Activated CD4-positive, alpha-beta T cell treated with anti-CD3 and anti-CD28 coated beads for 24 hours (primary cell): Measurements from ENCODE around the gene GIGYF2.

Source experiments
- DNase-seq, 2 donors: peaks; one replicate each; pipeline ENCODE4 v3.0.0-alpha.2; 2020; ENCODE audit warnings: low read depth in 2 of 2

The GIGYF2 gene

GRCh38 chr2:232863996-232864395, 166.9 kb downstream of the GIGYF2 start:
- no peak for DNase-seq

- DNase-seq = no peak
Measured at GRCh38 chr2:232865165-232865564, 168.0 kb downstream of the GIGYF2 start.

GRCh38 chr2:232866104-232866503, 169.0 kb downstream of the GIGYF2 start:
- DNase-seq = no peak

- no peak for DNase-seq
Measured at GRCh38 chr2:232869138-232870017, 172.2 kb downstream of the GIGYF2 start.

GRCh38 chr2:232870018-232870765, 173.1 kb downstream of the GIGYF2 start, which contains the start of gene SNORC:
Gene SNORC, plus strand, starts transcription at chr2:232870264. Its CDS starts 78 bp downstream, at chr2:232870342.
- DNase-seq = no peak

GRCh38 chr2:232870766-232871371, 173.7 kb downstream of the GIGYF2 start:
- DNase-seq = no peak

- no peak for DNase-seq
Measured at GRCh38 chr2:232871418-232871834, 174.3 kb downstream of the GIGYF2 start.

- DNase-seq = no peak
Measured at GRCh38 chr2:232871835-232872736, 175.0 kb downstream of the GIGYF2 start.

GRCh38 chr2:232872826-232873225, 175.7 kb downstream of the GIGYF2 start:
- no peak for DNase-seq

- no peak for DNase-seq
Measured at GRCh38 chr2:232873292-232873908, 176.3 kb downstream of the GIGYF2 start.

GRCh38 chr2:232873909-232874641, 176.9 kb downstream of the GIGYF2 start:
- DNase-seq = no peak

- DNase-seq = no peak
Measured at GRCh38 chr2:232874677-232875223, 177.6 kb downstream of the GIGYF2 start.

GRCh38 chr2:232875256-232876121, 178.4 kb downstream of the GIGYF2 start:
- no peak for DNase-seq

GRCh38 chr2:232876161-232876977, 179.2 kb downstream of the GIGYF2 start:
- DNase-seq = peak in 1 of 2 donors; percentile 31

- no peak for DNase-seq
Measured at GRCh38 chr2:232876978-232877441, 179.9 kb downstream of the GIGYF2 start.

- no peak for DNase-seq
Measured at GRCh38 chr2:232877940-232878511, 180.9 kb downstream of the GIGYF2 start.

GRCh38 chr2:232878855-232879617, 181.9 kb downstream of the GIGYF2 start:
- DNase-seq = no peak
